NK-92 treated with Interleukin-12 subunit alpha and Interleukin-12 subunit beta, amount 100 ng/mL, for 24 hours (cell line): ENCODE data around the gene MAP2.

Experiments
- DNase-seq: peaks from one replicate; lab custom pipeline; 2025; lab: John Stamatoyannopoulos, UW

The MAP2 gene

DNA sequence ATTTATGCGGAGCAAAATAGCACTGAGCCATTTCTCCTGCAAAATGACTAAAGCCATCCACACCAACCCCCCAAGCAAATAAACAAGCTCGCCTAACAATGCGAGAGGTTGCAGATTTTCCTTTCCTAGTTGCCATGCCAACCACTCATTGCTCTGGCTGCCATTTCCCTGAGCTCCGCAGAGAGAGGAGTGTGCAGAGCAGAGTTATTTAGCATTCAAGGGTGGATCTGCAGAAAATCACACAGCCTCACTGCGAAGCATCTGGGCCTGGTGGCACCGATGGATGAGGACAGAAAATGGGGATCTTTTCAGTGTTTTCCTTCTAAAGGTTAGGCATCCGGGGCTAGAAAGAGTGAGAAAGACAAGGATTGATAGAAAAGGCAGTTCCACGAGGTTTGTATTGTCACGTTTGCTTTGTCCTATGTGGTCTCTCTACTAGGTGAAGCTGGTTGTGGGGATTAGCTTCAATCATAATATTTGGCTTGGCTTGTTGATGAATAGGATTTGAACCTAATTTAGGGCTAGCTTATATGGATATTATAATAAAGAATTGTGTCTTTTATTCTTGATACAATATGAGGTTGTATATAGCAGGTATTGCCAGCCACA is 237.5 kb downstream of the MAP2 start:
- no peak for DNase-seq

DNA sequence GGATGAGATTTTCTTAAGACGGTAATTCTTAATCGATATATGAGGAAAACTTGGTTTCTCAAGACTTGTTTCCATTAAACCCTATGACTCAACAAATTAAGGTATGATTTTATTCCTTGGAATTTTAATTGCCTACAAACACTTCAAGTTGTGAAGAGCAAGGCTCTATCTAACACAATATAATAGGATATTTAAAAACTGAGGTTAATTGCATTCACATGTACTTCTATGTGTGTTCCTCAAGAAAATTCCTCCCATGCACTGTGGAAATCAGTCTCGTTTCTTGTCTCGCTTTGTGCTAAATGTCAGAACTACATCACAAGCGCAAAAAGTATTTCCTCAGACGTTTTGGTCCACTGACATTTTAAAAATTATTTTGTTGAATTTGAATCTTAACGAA is 238.2 kb downstream of the MAP2 start:
- DNase-seq = no peak

DNA sequence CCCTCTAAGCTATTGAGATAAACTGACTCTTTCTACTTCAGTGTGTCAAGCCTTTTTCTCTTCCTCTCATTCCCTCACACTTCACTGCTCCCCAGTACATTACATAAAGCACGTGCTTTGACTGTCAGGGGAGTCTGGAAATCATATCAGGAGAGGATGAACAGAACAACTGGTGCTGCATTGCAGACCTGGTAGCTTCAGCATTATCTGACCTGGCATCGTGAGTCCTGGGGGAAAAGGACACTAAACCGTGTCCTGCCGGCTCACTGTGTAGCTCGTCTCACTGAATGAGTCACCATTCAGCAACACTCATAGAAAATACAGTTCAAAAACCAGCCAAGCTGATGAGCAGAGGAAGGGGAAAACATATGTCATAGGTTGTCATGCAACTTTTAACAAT is 239.3 kb downstream of the MAP2 start:
- no peak for DNase-seq

DNA sequence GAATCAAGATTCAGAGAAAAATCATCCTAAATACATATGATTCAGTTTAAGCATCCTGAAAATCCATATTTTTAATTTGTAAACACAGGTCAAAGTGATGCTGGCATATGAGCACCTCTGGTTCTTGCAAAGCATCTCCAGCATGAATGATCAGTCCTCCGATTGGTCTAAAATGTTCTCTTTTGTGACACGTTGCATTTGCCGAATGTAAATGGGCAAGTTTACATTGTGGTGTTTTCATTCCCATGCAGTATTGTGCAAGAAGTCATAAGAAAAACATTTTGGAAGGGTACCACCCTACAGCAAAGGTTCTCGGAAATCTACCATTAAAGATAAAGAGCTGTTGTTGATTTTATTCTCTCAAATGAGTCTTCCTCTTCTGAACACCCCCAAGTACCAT is 239.8 kb downstream of the MAP2 start:
- DNase-seq = no peak

DNA sequence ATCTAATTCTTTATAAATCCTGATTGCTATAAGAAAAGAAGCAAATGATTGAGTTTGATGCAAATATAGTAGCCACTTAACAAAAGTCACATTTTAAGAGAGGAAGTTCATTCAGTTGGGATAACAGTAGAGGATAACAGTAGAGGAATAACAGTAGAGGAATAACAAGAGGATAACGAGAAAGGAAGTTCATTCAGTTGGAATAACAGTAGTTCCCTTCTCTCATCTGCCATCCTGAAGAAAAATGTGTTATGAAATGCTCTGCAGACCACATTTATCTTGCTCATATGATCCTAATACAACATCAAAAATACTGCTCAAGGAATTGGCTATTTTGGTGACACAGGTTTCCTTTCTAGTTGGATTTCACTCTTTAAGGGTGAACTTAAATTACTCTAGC is 242.4 kb downstream of the MAP2 start:
- no peak for DNase-seq

DNA sequence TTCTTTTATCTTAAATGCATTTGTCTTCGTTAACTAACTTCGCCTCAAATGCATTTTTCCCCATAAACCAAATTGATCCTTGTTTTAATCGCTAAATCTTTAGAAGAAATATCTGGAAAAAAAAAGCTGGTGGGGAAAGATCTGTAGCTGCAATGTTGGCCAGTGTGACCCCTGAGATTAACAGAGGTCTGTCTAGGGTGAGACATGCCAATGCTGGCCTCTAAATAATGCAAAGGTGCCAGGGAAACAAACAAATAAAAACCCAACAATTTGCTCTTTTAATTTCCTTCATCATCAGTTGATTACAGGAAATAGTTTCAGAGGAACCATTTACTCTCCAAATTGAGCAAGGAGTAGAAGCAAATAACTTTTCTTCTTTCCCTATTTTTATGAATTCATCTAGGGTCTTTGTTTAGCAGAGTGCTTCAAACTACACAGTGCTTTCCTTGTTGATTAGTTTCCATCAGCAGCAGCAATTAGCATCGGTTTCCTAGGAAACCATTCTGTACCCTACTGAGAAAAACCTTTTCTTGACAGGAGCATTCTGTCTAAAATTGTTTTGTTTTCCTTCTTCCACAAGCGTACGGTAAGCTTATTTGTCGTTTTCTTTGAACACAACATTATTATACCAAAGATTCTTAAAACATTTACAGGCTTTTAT is 247.3 kb downstream of the MAP2 start:
- no peak for DNase-seq

DNA sequence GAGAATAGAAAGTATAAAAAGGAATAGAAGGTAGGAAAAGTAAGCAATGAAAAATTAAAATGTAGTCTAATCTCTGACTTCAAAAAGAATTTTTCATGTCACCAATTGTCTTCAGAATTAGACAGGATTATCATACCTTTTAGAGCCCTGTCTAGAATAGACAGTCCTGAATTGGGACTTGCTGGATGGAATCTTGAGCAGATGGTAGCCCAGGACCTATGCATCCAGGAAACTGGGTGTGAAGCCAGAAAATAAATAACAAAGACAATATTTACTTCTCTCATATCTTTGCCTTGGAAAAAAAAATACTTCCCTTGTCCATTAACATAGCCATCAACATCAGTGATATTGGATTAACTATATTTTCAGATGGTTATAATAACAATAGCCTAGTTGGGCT is 250.0 kb downstream of the MAP2 start:
- no peak for DNase-seq

DNA sequence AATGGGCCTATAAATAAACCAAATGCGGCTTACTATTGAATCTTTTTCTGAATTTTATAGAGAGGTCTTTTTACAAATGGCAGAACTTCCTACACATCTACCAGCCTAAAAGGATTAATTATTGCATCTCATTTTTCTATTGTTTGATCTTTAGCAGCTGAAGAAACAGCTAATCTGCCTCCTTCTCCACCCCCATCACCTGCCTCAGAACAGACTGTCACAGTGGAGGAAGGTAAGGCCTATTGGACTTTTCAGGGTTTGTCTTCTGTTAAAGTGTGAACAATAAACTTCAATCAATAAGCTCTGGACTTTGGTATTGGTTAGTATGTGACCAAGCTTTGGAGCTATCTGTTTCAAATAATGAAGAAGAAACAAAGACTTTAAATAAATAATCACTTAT is 256.7 kb downstream of the MAP2 start:
- DNase-seq = no peak

DNA sequence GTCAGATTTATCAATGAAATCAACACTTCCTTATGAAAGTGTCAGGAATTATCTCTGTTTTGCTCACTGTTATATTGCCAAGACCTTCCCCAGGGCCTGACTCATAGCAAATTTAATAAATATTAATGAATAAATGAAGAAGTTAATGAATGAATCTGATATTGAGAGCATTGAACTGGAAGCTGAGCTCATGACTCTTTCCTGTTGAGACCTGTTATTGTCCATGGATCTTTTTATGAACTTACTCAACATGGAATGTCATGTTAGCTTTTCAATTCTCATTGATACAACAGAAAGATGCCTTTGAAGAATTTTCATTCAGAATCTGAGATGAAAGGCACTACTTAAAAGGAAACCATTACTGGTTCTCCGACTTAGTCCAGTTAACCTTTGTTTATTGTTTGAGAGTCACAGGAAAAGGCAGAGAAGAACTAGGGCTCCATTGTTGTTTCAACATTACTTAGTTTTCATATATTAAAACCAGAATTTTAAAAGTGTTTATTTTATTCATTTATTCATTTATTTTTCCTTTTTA is 257.4 kb downstream of the MAP2 start:
- DNase-seq = no peak

DNA sequence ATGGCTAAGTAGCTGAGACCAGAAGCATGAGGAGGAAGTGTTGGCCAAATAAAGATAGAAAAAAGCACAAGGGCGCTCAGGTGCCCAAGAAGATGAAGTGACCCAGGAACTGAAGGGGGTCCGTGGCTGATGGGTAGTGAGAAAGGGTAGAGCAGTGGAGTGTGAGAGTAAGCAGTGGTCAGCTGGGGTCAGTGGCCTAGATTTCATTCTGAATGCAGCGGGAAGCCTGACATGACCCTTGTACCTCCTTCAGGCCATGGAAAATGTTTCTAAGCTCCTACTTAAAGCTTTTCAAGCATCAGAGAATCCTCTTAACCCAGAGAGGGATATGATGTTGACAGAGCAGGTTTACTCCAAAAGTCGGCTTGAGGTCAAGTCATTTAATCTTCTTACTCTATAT is 258.8 kb downstream of the MAP2 start:
- no peak for DNase-seq

DNA sequence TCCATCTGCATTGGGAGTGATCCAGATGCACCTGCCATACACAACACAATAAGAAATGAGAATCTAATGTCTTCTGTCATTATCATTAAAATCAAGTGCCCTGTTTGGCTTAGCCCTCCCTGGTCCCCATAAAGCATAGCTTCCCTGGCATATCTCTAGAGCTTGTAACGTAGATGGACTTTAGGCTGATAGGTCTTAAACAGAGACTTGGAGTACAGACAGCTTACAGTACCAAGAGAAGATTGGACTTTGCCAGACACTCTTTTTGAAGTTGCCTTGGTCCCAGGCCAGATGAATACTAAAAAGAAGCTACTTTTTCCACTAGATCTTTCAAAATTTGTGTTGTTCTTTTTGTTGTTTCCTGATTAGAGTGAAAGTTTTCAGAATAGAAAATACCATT is 261.5 kb downstream of the MAP2 start:
- DNase-seq = no peak

DNA sequence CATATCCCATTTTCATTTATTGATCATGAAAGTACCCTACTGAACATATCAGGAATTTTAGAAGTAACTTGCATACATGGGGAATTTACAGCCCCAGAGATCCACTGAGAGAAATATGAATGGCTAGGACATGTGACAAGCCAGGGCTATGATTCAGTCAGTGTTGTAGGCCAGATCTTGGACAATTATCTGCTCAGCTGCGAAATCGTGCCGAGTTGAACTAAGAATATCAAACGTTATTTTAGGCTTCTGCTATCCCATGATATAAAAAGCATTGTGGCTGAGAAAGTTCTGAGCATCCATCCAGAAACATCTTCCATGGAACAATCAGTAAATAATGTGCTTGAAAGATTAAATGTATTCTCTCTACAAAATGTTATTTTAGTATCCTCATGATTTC is 262.1 kb downstream of the MAP2 start:
- no peak for DNase-seq

DNA sequence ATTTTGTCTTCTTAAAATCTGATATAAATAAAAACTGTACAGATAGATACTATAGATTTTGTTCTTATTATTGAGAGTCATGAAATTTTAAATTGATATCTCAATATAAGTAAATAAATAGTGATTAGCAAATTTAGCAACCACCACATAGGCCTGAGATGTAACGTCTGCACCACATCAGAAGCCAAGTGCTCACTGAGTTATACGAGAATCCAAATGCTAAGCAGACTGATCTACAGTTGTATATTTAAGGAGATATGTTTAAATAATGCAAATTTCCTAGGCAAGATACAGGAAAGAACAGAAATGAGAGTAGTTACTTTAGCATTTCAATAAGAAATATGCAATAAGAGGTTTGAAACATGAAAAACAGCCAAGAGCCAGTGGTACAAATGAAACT is 262.6 kb downstream of the MAP2 start:
- no peak for DNase-seq

DNA sequence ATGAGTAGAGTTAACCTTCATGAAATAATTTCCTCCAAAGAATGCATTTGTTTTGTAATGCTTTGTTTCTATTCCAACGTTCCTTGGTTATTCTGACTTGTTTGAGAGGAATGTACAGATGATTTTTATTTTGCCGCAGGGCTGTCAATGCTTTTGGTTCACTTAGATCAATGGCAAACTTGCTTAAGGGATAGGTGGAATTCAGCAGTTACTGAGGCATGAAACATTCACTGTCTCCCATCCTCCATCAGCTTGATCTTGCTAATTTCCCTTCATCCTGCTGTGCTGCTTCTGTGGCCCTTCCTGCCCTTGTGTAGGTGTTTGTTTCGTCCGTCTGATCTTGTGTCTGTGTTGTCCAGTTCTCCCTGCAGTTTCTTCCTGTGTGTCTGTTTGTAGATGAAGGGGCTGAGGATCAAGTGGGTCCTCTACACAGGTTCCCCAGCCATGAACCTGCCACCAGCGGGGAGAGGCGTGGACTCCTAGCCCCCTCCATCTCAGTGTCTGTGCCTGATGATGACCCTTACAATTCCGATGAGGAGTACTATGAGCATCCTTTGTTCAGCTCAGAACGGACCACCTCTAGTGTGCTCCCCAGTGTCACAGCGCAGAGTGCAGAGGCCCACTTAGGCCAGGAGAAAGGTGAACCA is 263.6 kb downstream of the MAP2 start:
- DNase-seq = no peak

DNA sequence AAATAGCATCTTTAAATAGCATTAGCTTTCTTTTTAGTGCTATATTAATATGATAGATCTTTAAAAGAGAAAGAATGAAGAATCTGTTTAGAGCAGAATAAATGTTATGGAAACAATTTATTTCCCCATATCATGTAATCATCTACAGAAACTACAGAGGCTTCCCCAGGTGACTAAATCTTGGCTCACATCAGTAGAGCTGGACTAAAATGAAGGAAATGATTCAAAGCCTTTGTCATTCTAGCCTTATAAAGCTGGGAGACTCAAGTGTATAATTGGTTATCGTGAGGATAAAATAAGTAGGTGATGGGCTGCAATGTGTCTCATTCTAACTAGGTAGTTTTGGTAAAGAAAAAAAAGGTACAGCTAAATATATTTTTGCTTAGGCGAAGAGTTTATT is 264.5 kb downstream of the MAP2 start:
- DNase-seq = no peak

DNA sequence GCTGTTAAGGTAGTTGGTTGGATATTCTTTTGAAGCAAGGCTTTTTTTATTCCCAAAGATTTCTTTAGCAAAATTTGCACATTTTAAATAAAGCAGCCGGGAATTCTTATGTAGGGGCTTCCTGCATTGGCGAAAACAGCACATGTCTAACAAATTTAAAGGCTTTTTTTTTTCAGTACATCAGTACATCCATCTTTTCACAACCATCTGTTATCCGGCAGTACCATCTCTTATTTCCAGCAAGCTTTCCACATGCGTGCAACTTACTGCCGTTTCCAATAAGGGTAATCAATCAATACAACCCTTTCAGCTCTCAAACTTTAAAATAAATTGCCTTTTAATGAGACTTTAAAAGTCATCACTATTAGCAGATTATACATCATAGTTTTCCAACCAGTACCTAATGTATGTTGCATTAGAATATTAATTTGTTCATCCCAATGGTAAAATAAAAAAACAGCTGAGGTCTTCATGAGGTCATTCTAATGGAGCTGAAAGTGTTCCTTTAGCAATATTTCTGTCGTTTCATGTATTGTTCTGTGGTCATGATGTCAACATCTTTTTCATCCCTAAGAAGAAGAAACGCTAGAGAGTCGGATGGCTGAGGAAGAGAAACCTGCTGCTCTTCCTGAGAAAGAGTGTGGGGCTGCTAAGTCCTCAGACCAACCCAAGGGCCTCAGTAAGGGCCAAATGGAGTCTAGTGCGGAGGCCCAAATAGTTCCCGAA is 266.3 kb downstream of the MAP2 start:
- no peak for DNase-seq

DNA sequence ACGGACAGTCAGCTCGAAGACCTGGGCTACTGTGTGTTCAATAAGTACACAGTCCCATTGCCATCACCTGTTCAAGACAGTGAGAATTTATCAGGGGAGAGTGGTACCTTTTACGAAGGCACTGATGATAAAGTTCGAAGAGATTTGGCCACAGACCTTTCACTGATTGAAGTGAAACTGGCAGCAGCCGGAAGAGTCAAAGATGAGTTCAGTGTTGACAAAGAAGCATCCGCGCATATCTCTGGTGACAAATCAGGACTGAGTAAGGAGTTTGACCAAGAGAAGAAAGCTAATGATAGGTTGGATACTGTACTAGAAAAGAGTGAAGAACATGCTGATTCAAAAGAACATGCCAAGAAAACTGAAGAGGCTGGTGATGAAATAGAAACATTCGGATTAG is 270.9 kb downstream of the MAP2 start:
- no peak for DNase-seq

DNA sequence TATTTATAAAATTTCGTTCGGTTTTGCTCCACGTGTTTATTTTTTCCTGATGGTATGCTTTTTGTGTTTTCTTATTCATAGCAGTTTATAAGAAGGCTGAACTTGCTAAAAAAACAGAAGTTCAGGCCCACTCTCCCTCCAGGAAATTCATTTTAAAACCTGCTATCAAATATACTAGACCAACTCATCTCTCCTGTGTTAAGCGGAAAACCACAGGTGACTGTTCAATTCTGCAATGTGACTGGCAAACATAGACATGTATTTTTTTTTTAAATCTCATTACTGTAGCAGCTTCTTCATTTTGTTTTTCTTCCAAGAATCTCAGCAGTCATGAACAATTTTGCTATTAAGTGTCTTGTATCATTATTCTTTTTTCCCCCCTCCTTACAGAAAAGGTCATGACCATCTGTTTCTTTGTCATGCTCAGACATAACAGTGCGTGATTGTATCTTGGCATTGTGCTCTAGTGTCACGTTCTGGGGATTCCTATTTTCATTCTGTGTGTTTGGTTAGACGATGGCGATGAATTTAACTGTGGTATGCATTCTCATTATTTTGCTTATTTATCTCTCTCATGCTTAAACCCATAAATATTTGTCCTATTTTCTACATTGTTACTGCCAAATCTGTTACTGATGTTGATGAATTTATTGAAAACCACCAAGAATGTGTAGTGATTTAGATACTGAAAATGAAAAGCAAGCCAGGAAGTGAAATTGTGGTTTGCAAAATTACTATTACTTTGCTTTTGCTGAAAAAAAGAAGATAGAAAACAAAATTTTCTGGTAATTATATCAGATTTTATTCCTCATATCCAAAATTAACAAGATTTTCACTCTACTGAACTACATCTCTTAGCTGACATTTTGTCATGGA is 273.2 kb downstream of the MAP2 start:
- DNase-seq = no peak

DNA sequence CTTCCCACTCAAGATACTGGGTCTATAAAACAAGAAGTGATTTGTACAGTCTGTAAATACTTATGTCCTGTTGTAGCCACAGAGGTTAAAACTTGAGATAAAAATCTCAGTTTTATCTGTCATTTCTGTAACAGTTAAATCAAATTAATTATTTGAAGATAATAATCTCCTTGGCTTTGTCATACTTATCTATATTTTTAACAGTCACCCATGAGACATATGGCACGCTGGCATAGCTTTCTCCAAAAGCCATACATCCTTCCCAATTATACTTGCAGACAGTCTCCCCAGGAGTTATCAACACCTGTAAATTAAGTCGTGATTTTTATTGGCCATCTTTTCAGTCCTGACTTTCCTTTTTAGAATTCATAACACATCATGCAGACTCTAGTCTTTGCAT is 278.9 kb downstream of the MAP2 start:
- DNase-seq = no peak

DNA sequence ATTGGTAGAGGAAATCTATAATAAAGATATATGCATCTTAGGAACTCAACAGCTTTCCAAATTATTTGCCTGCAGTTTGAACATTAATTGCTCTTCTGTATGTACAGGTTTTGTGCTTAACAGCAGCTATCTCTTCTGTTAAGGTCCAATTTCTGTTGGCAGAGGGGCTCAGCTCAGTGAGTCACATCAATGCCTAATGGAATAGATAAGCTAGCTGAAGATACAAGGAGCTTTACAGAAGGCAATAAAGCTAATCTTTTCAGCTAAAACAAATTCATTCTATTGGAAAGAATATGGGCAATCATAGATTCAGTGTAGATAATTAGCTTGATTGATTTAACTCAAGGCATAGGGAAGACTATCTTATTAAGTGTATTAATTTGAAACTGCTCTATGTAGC is 289.4 kb downstream of the MAP2 start:
- DNase-seq = no peak

DNA sequence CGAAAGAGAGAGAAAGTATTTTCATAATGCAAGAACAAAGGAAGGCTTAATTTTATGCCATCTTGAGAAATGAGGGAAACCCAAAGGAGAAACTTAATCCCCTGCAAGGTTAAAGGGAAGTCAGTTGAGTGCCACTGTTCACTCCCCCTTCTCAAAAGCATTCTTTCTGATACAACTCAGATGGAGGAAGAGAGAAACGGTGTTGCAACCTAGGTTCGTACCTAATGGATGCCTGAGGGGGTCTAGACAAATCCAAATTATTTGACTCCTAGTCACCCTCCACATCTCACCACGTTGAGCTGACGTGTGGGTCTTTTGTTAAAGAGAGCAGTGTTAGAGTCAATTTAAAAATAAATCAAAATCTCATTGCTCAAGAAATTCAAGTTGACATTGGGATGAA is 295.2 kb downstream of the MAP2 start:
- no peak for DNase-seq

DNA sequence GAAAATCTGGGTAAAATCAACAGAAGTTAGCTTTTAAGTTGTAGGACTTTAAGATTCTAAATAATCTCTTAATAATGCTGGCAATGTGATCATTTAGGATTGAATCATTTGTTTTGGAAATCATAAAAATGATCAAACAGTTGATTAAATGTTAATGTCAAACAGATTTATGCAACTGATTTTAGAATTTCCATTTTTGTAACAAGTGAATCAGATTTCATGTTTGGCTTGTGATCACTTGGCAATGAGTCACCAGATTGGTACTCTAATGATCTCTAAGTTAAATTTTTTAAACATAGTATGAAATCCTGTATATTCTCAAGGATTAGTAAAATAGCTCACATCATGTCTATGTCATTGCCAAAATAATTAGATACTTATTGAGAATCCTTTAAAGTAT is 297.6 kb downstream of the MAP2 start:
- DNase-seq = no peak
